Cerebellar cortex (tissue), 1 donor: Measurements from ENCODE around the gene SLC7A6OS.
"Not testable (repeated sequence)": the region's sequence is repeated elsewhere in the genome, so short reads cannot be mapped to it uniquely, and the experiment has no call there.

Experiments
- DNase-seq: peaks from one replicate; pipeline ENCODE4 v3.0.0-alpha.2; 2015; ENCODE audit warnings: low spot score

Gene SLC7A6OS

DNA sequence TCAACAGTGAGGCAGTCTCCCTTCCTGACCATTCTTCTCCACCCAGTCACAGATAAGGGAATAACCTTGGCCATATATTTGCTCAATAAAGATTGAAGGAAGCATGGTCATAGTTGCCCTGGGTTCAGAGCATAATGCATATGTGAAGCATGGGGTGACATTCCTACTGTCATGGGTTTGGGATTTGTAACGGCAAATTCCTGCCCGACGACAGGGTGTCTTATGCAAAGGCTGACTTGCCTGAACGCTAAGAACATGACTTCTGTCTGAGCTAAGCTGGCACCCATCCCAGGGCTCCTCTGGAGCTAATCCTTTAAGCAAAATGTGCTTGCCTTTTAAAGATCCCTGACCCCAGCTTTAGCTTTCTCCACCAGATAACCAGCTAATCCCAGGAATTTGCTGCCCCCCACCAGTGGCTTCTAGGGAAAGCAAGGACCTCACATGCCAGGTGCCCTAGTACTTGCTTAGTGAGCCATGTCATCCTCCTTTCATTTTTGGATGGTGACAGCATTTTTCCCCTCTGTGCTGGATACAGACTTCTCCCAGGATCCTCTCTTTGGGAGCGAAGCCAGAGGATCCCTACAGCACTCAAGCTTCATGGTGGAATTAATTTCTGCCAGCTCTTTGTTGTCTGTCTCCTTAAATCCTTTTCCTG, 11.7 kb downstream of the SLC7A6OS start:
- DNase-seq: peak; percentile 86

GRCh38 chr16:68298312-68298711, 12.4 kb downstream of the SLC7A6OS start:
- no peak for DNase-seq

DNA sequence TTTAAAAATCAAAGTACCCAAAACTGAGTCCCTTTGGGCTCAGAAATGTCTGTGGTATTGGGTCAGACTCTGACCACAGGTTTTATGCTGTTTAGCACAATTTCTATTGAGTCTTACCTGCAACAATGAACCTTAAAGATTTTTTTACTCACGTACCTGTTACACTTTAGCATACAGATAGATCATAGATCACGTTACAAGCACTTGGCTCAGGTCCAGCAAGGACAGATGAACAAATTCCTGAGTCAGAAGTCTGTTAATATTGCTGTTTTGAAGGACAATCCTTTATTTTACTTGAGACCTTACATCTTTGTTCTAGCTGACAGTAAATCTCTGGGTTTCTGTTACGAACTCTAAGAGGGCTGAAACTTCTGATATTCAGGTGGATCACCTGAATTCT, 12.8 kb downstream of the SLC7A6OS start:
- peak; percentile 19 for DNase-seq

GRCh38 chr16:68296693-68297092, 14.1 kb downstream of the SLC7A6OS start:
- no peak for DNase-seq

GRCh38 chr16:68296291-68296690, 14.5 kb downstream of the SLC7A6OS start:
- DNase-seq: no peak

DNA sequence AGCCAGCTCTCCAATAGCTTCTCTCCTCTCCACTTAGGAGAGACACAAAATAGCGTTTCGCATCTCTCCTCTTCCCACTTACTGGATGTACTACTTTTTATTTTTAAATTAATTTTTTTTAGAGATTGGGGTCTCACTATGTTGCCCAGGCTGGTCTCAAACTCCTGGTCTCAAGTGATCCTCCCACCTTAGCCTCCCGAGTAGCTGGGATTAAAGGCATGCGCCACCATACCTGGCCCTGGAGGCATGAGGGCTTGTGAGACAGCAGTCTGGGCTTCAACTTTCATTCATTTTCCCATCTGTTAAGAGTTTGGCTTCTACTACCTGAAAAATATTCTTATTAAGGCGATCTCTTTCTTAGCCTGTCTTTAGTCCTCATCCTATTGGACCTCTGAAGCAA, 18.3 kb downstream of the SLC7A6OS start:
- DNase-seq: no peak

- DNase-seq: no peak
Observed at GRCh38 chr16:68291227-68291626, 19.5 kb downstream of the SLC7A6OS start.

- DNase-seq: no peak
Observed at GRCh38 chr16:68290450-68290849, 20.3 kb downstream of the SLC7A6OS start.

DNA sequence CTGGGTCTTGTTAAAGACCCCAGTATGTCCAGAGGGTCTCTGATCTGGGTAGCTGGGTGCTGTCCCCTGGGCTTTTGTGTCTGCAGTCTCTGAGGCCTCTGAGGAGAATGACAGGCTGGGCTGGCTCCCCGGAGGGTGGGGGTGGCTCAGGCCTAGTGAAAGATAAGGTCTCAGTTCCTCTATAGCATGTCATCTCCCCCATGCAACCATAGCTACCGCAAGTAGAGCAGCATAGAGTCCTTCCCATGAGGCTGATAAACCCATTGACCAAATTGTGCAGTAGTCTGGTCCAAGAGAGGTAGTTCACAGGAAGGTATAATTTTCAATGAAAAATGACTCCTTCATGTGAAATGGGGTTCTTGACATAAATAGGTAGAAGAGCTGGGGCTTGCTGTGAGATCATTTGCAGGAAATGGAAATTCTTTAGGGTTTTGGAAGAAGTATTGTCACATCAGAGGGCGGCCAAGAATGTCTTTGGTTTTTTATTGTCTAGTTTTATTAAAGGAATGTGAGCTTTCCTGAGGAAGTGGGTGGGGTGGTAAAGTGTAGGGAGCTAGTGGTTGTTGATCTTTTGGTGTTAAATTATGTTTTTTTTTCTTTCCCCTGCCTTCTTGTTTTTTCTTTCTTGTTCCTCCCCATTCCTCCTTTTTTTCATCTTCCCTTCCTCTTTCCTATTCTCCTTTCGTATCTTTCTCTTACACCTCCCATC, 21.0 kb downstream of the SLC7A6OS start:
- no peak for DNase-seq

DNA sequence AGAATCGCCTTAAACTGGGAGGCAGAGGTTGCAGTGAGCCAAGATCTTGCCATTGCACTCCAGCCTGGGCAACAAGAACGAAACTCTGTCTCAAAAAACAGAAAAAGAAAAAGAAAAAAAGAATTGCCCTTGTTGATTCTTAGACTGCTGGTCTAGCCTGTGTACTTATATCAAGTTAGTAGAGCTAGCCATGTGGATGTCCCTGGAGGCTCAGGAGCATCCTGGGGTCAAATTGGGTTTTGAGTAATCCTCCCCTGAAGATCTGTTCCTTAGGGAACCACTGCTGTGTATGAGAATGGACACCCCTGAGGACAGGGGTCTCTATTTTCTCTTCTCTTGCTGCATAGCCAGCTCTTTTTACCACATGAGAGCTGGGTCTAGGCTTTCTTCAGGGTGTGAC, 21.5 kb downstream of the SLC7A6OS start:
- DNase-seq: no peak

DNA sequence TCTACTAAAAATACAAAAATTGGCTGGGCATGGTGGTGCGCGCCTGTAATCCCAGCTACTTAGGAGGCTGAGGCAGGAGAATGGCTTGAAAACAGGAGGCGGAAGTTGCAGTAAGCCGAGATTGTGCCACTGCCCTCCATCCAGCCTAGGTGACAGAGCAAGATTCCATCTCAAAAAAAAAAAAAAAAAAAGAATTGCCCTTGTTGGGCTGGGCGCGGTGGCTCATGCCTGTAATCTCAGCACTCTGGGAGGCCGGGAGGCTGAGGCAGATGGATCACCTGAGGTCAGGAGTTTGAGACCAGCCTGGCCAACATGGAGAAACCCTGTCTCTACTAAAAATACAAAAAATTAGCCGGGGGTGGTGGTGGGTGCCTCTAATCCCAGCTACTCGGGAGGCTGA, 21.9 kb downstream of the SLC7A6OS start:
- not testable (repeated sequence) for DNase-seq

- no peak for DNase-seq
Observed at GRCh38 chr16:68288252-68288650, 22.5 kb downstream of the SLC7A6OS start.

- no peak for DNase-seq
Observed at GRCh38 chr16:68287276-68288251, 23.2 kb downstream of the SLC7A6OS start.

DNA sequence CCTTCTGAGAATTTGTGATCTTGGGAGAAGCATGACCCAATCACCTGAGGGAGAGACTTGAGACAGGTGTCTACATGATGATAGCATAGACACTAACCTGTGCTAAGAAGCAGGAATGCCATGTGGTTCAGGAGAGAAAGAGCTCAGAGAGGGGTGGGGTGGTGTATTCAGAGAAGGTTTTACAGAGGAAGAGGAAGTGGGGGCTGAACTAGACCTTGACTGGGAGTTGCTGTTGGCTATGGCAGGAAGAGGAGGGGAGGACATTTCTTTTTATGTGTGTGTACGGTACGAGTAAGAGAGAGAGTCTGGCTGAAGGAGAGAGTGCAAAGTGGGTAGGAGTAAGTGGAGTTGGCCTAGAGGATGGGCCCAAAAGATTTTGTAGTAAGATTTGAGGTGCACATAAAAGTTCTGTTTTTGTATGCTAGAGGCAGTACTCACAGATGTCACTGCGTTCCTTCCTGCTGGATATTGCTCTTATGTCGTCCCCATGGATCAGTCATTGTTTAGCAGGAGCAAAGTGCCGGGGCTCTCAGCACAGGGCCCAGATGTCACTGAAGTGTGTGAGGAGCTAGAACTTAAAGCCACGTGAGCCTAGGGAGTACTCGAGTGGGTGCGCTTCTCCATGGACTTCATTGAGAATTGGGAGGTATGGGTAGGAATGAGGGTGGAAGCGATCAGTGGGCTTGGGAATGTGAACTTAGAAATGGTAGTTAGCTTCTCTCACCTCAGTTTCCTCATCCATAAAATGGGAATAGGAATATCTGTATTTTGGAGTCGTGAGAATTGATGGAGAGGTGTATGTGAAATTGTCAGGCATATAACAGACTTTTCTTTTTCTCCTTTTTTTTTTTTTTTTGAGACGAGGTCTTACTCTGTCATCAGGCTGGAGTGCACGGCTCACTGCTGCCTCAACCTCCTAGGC, 24.3 kb downstream of the SLC7A6OS start:
- DNase-seq: no peak

- no peak for DNase-seq
Observed at GRCh38 chr16:68285683-68286082, 25.1 kb downstream of the SLC7A6OS start.

DNA sequence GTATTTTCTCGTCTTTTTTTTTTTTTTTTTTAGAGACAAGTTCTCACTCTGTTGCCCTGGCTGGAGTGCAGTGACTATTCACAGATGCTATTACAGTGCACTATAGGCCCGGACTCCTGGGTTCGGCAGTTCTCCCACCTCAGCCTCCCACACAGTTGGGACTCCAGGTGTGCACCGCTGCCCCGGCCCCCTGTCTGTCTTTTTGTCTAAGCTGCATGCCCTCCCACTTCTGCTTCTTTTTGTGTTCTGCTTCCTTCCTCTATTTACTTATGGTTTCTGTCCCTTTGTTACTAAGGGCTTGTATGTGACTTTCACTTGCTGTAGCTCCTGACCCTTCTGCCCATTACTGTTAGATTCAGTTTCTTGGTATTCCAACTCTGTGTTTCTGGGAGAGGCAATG, 25.9 kb downstream of the SLC7A6OS start:
- no peak for DNase-seq

DNA sequence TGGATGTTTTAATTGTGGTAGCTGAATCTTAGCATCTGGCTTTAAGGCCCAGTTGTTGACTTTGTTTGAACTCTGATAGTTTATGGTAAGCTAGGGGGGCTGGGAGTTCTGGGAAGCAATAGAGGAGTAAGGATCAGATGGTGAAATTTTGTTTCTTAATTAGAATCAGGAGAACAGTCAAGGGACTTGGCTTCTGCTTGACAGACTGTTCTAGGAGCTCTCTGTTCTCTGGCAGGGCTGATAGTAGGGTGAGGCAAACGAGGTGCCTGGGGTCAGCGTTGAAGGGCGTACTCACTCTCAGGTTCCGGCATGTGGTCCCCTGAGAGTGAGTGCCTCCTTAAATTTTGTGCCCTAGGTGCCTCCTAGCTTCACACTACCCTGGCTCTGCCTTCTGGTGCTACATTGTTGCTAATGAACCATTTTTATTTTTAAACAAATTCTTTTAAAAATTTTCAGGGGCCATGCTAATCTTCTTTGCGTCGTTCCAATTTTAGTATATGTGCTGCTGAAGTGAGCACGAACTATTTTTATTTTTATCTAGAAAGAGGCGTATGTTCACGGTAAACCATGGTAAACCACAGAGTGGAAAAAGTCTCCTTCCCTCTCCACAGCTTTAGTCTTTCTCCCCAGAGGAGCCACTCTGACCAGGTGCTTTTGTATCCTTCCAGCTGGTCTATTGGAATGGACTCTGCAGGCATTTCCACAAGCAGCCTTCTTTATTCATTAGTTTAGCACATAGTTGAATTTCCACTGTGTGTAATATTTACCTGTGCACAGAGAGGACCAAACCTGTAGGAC, 26.7 kb downstream of the SLC7A6OS start:
- DNase-seq: no peak

- DNase-seq: no peak
Observed at GRCh38 chr16:68283346-68283745, 27.4 kb downstream of the SLC7A6OS start.

DNA sequence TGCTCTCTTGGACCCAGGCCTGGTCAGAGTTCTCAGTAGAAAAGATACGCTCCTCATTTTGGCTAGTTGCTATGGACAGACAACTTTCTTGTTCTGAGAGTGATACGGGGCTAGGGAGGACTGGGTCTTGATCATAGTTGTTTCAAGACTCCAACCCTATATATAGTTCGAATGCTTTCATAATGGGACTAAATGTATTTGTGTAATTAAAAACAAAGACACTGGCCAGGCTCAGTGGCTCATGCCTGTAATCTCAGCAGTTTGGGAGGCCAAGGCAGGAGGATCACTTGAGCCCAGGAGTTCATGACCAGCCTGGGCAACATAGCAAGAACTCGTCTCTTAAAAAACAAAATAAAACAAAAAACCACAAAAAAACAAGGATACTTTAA, 28.7 kb downstream of the SLC7A6OS start:
- no peak for DNase-seq

DNA sequence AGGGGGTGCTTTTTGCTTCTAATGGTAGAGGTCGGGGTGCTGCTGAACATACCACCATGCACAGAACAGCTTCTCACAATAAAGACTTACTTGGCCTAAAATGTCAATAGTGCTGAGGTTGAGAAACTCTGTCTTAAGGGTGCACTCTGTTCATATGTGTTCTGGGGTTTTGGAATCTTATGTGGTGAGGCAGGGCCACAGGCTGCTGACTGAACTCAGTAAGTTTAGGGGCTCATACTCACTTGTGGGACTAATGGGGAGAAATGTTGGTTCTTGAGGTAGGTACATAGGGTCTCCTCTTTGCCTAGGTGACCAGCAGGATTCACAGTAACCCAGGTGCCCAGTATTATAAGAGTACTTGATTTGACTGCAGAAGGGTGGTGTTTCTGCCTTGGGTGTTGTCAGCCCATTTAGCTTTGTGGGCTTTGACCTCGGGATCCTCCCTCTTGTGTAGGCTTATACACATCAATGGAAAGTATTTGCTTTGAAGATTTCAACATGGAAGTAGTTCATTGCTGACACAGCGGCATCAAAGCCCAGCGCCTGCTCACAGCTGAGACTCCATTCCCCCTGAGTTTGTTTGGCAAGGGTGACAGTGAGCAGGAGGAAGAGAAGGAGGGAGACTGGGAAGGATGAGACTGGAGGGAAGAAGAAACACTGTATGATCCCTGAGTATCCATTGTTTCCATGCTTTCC, 29.2 kb downstream of the SLC7A6OS start:
- DNase-seq: no peak
